Smooth muscle cell (in vitro differentiated cells): ENCODE results near the gene SERTAD3. TPM values are rescaled to one million over a fixed set of nuclear protein-coding genes. Genes with fewer than 3 reads are reported as not detected.

Experiments used
- DNase-seq: peaks from one replicate; lab custom pipeline; 2025; ENCODE audit not compliant: unreplicated experiment; lab: John Stamatoyannopoulos, UW
- H2AFZ ChIP-seq: fragments of 200-600 bp; sonication (generic); 2 replicates; pipeline ENCODE4 v1.6.0; 2016; ENCODE audit warnings: antibody characterized with exemption, low read depth, mild to moderate bottlenecking
- H3F3A ChIP-seq: fragments of 200-600 bp; sonication (generic); 2 replicates; pipeline ENCODE4 v1.6.0; 2017; ENCODE audit warnings: antibody characterized with exemption, low read depth
- H3K27ac ChIP-seq: fragments of 200-600 bp; sonication (generic); 2 replicates; pipeline ENCODE4 v1.5.1; 2016; ENCODE audit warnings: low read depth, mild to moderate bottlenecking
- H3K27me3 ChIP-seq: fragments of 200-600 bp; sonication (generic); 2 replicates; pipeline ENCODE4 v1.6.1; 2016; ENCODE audit warnings: low read depth, mild to moderate bottlenecking
- H3K36me3 ChIP-seq: fragments of 200-600 bp; sonication (generic); 2 replicates; pipeline ENCODE4 v1.5.1; 2016; ENCODE audit warnings: low read depth
- H3K4me1 ChIP-seq: fragments of 200-600 bp; sonication (generic); 2 replicates; pipeline ENCODE4 v1.5.1; 2016; ENCODE audit warnings: low read depth
- H3K4me2 ChIP-seq: fragments of 200-600 bp; sonication (generic); 2 replicates; pipeline ENCODE4 v1.6.0; 2016; ENCODE audit warnings: mild to moderate bottlenecking
- H3K4me3 ChIP-seq: fragments of 200-600 bp; sonication (generic); 2 replicates; pipeline ENCODE4 v1.5.1; 2016; ENCODE audit warnings: mild to moderate bottlenecking
- H3K79me2 ChIP-seq: fragments of 200-600 bp; sonication (generic); 2 replicates; pipeline ENCODE4 v1.6.0; 2016; ENCODE audit warnings: low read depth, mild to moderate bottlenecking
- H3K9ac ChIP-seq: fragments of 200-600 bp; sonication (generic); 2 replicates; pipeline ENCODE4 v1.6.0; 2016; ENCODE audit warnings: low read depth
- H3K9me3 ChIP-seq: fragments of 200-600 bp; sonication (generic); replicated peaks from 2 replicates; pipeline ENCODE4 v1.5.1; 2016; ENCODE audit warnings: low read depth
- H4K20me1 ChIP-seq: fragments of 200-600 bp; sonication (generic); 2 replicates; pipeline ENCODE4 v1.6.0; 2016; ENCODE audit warnings: low read depth
- CTCF ChIP-seq: fragments of 200-600 bp; sonication (generic); IDR thresholded peaks from 2 replicates; pipeline ENCODE4 v1.5.1; 2017; ENCODE audit warnings: borderline replicate concordance, mild to moderate bottlenecking, antibody characterized with exemption; ENCODE audit not compliant: insufficient read depth, poor library complexity, severe bottlenecking
- WGBS: methylation state at CpG from one replicate; pipeline ENCODE4 v1.1.7; 2016; ENCODE audit warnings: low lambda C conversion rate; 5-methylcytosine and 5-hydroxymethylcytosine counted together
- polyA plus RNA-seq: library from polyadenylated mRNA; unstranded; fragments of >200 nt; fragmentation: Nextera tagmentation; extraction: Ambion mirVana; gene quantifications from 2 replicates; pipeline ENCODE4 v1.2.1, GENCODE V29; 2016
- total RNA-seq: library from RNA; depleted of rRNA; stranded (reverse); fragments of >200 nt; gene quantifications from 2 replicates; pipeline ENCODE4 v1.2.3, GENCODE V29; 2014

The SERTAD3 gene
- total and polyA plus RNA-seq, 2 experiments from 2014 or later = 43.1 to 82.9 TPM

- H3K4me1 ChIP-seq = peaks cover 29% of the 10 kb centered on the region
- H3K27ac ChIP-seq = peak overlapping the region; percentile 97
- DNase-seq = no peak
- TF ChIP-seq CTCF = no peak
- 57% methylated on average over 14 of the region's 14 CpGs for WGBS
- H3K79me2 ChIP-seq = peaks cover 35% of the 10 kb centered on the region
- H3K4me3 ChIP-seq = peak overlapping the region; percentile 63
- no peaks in the 10 kb centered on the region for H3K9me3 ChIP-seq
- H3K27me3 ChIP-seq = no peaks in the 10 kb centered on the region
- H3K4me2 ChIP-seq = peak overlapping the region; percentile 100
- peaks cover 28% of the 10 kb centered on the region for H3F3A ChIP-seq
- H3K36me3 ChIP-seq = no peaks in the 10 kb centered on the region
- H3K9ac ChIP-seq = peak overlapping the region; percentile 82
- peaks cover 29% of the 10 kb centered on the region for H4K20me1 ChIP-seq
- H2AFZ ChIP-seq = no peak overlapping the region
Measured at GRCh38 chr19:40420451-40420765, 23.7 kb downstream of the SERTAD3 start.

DNA sequence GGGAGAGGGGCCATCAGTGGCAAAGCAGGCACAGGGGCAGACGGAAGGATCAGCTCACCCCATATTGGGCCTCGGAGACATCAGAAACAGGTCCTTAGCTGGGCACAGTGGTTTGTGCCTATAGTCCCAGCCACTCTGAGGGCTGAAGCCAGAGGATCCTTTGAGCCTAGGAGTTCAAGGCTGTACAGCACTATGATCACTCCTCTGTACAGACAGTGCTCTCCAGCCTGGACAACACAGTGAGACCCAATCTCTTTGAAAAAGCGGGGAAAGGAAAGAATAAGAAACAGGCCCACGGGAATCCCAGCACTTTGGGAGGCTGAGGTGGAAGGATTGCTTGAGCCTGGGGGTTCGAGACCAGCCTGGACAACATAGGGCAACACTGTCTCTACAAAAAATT, 24.4 kb downstream of the SERTAD3 start:
- 90% methylated on average over 5 of the region's 5 CpGs for WGBS
- H2AFZ ChIP-seq = no peak overlapping the region
- H3K4me3 ChIP-seq = no peak overlapping the region
- H3K4me2 ChIP-seq = no peak overlapping the region
- no peak overlapping the region for H3K9ac ChIP-seq
- H3F3A ChIP-seq = peaks cover 24% of the 10 kb centered on the region
- H3K9me3 ChIP-seq = no peaks in the 10 kb centered on the region
- peaks cover 29% of the 10 kb centered on the region for H3K4me1 ChIP-seq
- peaks cover 34% of the 10 kb centered on the region for H3K79me2 ChIP-seq
- no peak for DNase-seq
- H3K27ac ChIP-seq = no peak overlapping the region
- no peaks in the 10 kb centered on the region for H3K36me3 ChIP-seq
- H3K27me3 ChIP-seq = no peaks in the 10 kb centered on the region
- peaks cover 27% of the 10 kb centered on the region for H4K20me1 ChIP-seq
- no peak for TF ChIP-seq CTCF

GRCh38 chr19:40419066-40419612, 25.0 kb downstream of the SERTAD3 start:
- H3F3A ChIP-seq = peaks cover 18% of the 10 kb centered on the region
- no peaks in the 10 kb centered on the region for H3K36me3 ChIP-seq
- TF ChIP-seq CTCF = no peak
- H4K20me1 ChIP-seq = peaks cover 21% of the 10 kb centered on the region
- H3K79me2 ChIP-seq = peaks cover 27% of the 10 kb centered on the region
- DNase-seq = no peak
- peaks cover 24% of the 10 kb centered on the region for H3K4me1 ChIP-seq
- no peaks in the 10 kb centered on the region for H3K27me3 ChIP-seq
- WGBS = 94% methylated on average over 5 of the region's 5 CpGs
- H3K27ac ChIP-seq = no peak overlapping the region
- no peaks in the 10 kb centered on the region for H3K9me3 ChIP-seq
- no peak overlapping the region for H3K4me2 ChIP-seq
- H3K9ac ChIP-seq = no peak overlapping the region
- no peak overlapping the region for H2AFZ ChIP-seq
- H3K4me3 ChIP-seq = no peak overlapping the region

- H2AFZ ChIP-seq = no peak overlapping the region
- no peak for DNase-seq
- peaks cover 16% of the 10 kb centered on the region for H3K79me2 ChIP-seq
- H3K9me3 ChIP-seq = no peaks in the 10 kb centered on the region
- peaks cover 10% of the 10 kb centered on the region for H4K20me1 ChIP-seq
- H3K9ac ChIP-seq = no peak overlapping the region
- peaks cover 16% of the 10 kb centered on the region for H3F3A ChIP-seq
- H3K4me1 ChIP-seq = peaks cover 24% of the 10 kb centered on the region
- 94% methylated on average over 3 of the region's 3 CpGs for WGBS
- no peak overlapping the region for H3K4me3 ChIP-seq
- peak overlapping the region; percentile 75 for H3K27ac ChIP-seq
- no peak for TF ChIP-seq CTCF
- no peaks in the 10 kb centered on the region for H3K27me3 ChIP-seq
- H3K4me2 ChIP-seq = no peak overlapping the region
- H3K36me3 ChIP-seq = no peaks in the 10 kb centered on the region
Measured at GRCh38 chr19:40418040-40418439, 26.1 kb downstream of the SERTAD3 start.
